SK-N-SH treated with all-trans-retinoic acid at 6 μM for 48 hours (cell line): ENCODE data around the gene OR10A6.

Experiments used
- ATAC-seq: fragments of 200-7000 bp; cut with Tn5 transposase; 3 replicates; pipeline ENCODE4 v1.9.1; 2020; ENCODE audit warnings: mild to moderate bottlenecking, moderate library complexity
- ARNTL ChIP-seq: fragments of 450-650 bp; formaldehyde crosslinking; IDR thresholded peaks from 2 replicates; pipeline ENCODE4 v1.5.0; 2020; ENCODE audit warnings: low read depth, mild to moderate bottlenecking, moderate library complexity, borderline replicate concordance
- BACH2 ChIP-seq: fragments of 250-450 bp; sonication (Bioruptor Pico); IDR thresholded peaks from 2 replicates; pipeline ENCODE4 v1.9.0; 2021; ENCODE audit warnings: mild to moderate bottlenecking, borderline replicate concordance
- CREB5 ChIP-seq: fragments of 250-450 bp; sonication (Bioruptor Pico); IDR thresholded peaks from 2 replicates; pipeline ENCODE4 v1.5.1; 2020; ENCODE audit warnings: low read depth, mild to moderate bottlenecking, moderate library complexity
- CSDC2 ChIP-seq: fragments of 250-450 bp; sonication (Bioruptor Pico); IDR thresholded peaks from 2 replicates; pipeline ENCODE4 v1.5.0; 2020; ENCODE audit warnings: mild to moderate bottlenecking, moderate library complexity
- CSRNP3 ChIP-seq: fragments of 250-450 bp; sonication (Bioruptor Pico); IDR thresholded peaks from 2 replicates; pipeline ENCODE4 v1.5.1; 2021; ENCODE audit warnings: mild to moderate bottlenecking, moderate library complexity
- ESRRG ChIP-seq: fragments of 250-450 bp; sonication (Bioruptor Pico); IDR thresholded peaks from 2 replicates; pipeline ENCODE4 v1.6.1; 2021; ENCODE audit warnings: mild to moderate bottlenecking
- GLIS3 ChIP-seq: fragments of 250-450 bp; sonication (Bioruptor Pico); IDR thresholded peaks from 2 replicates; pipeline ENCODE4 v1.5.0; 2020; ENCODE audit warnings: mild to moderate bottlenecking, moderate library complexity
- OSR1 ChIP-seq: fragments of 250-450 bp; sonication (Bioruptor Pico); IDR thresholded peaks from 2 replicates; pipeline ENCODE4 v1.8.0; 2022; ENCODE audit warnings: moderate library complexity, mild to moderate bottlenecking, inconsistent platforms
- PATZ1 ChIP-seq: fragments of 250-450 bp; sonication (Bioruptor Pico); IDR thresholded peaks from 2 replicates; pipeline ENCODE4 v1.8.0; 2020; ENCODE audit warnings: mild to moderate bottlenecking, moderate library complexity, borderline replicate concordance
- RARB ChIP-seq: fragments of 250-450 bp; sonication (Bioruptor Pico); IDR thresholded peaks from 2 replicates; pipeline ENCODE4 v1.8.0; 2021; ENCODE audit warnings: mild to moderate bottlenecking, moderate library complexity
- SNAI2 ChIP-seq: fragments of 250-450 bp; sonication (Bioruptor Pico); IDR thresholded peaks from 2 replicates; pipeline ENCODE4 v1.5.0; 2020; ENCODE audit warnings: mild to moderate bottlenecking, moderate library complexity
- TCF4 ChIP-seq: fragments of 250-450 bp; sonication (Bioruptor Pico); IDR thresholded peaks from 2 replicates; pipeline ENCODE4 v1.8.0; 2021; ENCODE audit warnings: mild to moderate bottlenecking, moderate library complexity, borderline replicate concordance
- TOX ChIP-seq: fragments of 250-450 bp; sonication (Bioruptor Pico); IDR thresholded peaks from 2 replicates; pipeline ENCODE4 v1.8.0; 2021; ENCODE audit warnings: mild to moderate bottlenecking, moderate library complexity, borderline replicate concordance
- ZFP3 ChIP-seq: fragments of 250-450 bp; sonication (Bioruptor Pico); IDR thresholded peaks from 2 replicates; pipeline ENCODE4 v1.5.0; 2020; ENCODE audit warnings: mild to moderate bottlenecking, moderate library complexity
- ZNF565 ChIP-seq: fragments of 450-650 bp; formaldehyde crosslinking; conservative IDR thresholded peaks from 2 replicates; pipeline ENCODE4 v1.5.0; 2020; ENCODE audit warnings: low read depth, mild to moderate bottlenecking, moderate library complexity
- ZNF70 ChIP-seq: fragments of 450-650 bp; formaldehyde crosslinking; IDR thresholded peaks from 2 replicates; pipeline ENCODE4 v1.5.0; 2020; ENCODE audit warnings: mild to moderate bottlenecking, moderate library complexity
- ZNF8 ChIP-seq: fragments of 450-650 bp; formaldehyde crosslinking; IDR thresholded peaks from 2 replicates; pipeline ENCODE4 v1.5.0; 2020; ENCODE audit warnings: mild to moderate bottlenecking, moderate library complexity
- TF ChIP-seq, protein P1 (sequence below): fragments of 250-450 bp; sonication (Bioruptor Pico); IDR thresholded peaks from 2 replicates; pipeline ENCODE4 v1.5.0; 2020; ENCODE audit warnings: mild to moderate bottlenecking, moderate library complexity
- TF ChIP-seq, protein P2 (sequence below): fragments of 250-450 bp; sonication (Bioruptor Pico); IDR thresholded peaks from 2 replicates; pipeline ENCODE4 v1.8.0; 2021; ENCODE audit warnings: low read depth, mild to moderate bottlenecking, moderate library complexity, borderline replicate concordance

Gene OR10A6

DNA sequence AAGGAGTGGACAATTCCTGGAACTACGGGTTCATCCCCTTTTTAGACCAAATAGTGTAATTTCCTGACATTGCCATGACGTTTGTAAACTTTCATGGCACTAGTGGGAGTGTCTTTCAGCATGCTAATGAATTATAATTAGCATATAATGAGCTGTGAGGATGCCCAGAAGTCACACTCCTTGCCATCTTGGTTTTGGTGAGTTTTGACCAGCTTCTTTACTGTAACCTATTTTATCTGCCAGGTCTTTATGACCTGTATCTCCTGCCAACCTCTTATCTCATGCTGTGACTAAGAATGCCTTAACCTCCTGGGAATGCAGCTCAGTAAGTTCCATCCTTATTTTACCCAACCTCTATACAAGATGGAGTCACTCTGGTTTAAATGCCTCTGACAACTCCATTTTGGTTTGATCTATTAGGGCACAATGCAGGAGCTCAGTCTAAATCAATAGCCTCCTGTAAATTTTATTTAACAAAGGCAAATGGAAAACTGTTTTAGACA, 20.7 kb downstream of the OR10A6 start:
- no peak for ATAC-seq
- TF ChIP-seq TOX (no peak), ZNF565 (CRISPR knock-in tag) (no peak), BACH2 (CRISPR knock-in tag) (no peak), ESRRG (no peak), TCF4 (CRISPR knock-in tag) (no peak), CREB5 (CRISPR knock-in tag) (no peak), ZNF8 (CRISPR knock-in tag) (no peak), CSRNP3 (CRISPR knock-in tag) (no peak), ARNTL (CRISPR knock-in tag) (no peak), ZFP3 (CRISPR knock-in tag) (no peak), GLIS3 (no peak), ZNF70 (CRISPR knock-in tag) (no peak), PATZ1 (no peak), SNAI2 (CRISPR knock-in tag) (no peak), OSR1 (CRISPR knock-in tag) (no peak), CSDC2 (CRISPR knock-in tag) (no peak)
- TF ChIP-seq, protein P1, sequence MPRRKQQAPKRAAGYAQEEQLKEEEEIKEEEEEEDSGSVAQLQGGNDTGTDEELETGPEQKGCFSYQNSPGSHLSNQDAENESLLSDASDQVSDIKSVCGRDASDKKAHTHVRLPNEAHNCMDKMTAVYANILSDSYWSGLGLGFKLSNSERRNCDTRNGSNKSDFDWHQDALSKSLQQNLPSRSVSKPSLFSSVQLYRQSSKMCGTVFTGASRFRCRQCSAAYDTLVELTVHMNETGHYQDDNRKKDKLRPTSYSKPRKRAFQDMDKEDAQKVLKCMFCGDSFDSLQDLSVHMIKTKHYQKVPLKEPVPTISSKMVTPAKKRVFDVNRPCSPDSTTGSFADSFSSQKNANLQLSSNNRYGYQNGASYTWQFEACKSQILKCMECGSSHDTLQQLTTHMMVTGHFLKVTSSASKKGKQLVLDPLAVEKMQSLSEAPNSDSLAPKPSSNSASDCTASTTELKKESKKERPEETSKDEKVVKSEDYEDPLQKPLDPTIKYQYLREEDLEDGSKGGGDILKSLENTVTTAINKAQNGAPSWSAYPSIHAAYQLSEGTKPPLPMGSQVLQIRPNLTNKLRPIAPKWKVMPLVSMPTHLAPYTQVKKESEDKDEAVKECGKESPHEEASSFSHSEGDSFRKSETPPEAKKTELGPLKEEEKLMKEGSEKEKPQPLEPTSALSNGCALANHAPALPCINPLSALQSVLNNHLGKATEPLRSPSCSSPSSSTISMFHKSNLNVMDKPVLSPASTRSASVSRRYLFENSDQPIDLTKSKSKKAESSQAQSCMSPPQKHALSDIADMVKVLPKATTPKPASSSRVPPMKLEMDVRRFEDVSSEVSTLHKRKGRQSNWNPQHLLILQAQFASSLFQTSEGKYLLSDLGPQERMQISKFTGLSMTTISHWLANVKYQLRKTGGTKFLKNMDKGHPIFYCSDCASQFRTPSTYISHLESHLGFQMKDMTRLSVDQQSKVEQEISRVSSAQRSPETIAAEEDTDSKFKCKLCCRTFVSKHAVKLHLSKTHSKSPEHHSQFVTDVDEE (CRISPR knock-in tag), result no peak
- TF ChIP-seq, protein P2, sequence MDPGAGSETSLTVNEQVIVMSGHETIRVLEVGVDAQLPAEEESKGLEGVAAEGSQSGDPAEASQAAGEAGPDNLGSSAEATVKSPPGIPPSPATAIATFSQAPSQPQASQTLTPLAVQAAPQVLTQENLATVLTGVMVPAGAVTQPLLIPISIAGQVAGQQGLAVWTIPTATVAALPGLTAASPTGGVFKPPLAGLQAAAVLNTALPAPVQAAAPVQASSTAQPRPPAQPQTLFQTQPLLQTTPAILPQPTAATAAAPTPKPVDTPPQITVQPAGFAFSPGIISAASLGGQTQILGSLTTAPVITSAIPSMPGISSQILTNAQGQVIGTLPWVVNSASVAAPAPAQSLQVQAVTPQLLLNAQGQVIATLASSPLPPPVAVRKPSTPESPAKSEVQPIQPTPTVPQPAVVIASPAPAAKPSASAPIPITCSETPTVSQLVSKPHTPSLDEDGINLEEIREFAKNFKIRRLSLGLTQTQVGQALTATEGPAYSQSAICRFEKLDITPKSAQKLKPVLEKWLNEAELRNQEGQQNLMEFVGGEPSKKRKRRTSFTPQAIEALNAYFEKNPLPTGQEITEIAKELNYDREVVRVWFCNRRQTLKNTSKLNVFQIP (CRISPR knock-in tag), result no peak

DNA sequence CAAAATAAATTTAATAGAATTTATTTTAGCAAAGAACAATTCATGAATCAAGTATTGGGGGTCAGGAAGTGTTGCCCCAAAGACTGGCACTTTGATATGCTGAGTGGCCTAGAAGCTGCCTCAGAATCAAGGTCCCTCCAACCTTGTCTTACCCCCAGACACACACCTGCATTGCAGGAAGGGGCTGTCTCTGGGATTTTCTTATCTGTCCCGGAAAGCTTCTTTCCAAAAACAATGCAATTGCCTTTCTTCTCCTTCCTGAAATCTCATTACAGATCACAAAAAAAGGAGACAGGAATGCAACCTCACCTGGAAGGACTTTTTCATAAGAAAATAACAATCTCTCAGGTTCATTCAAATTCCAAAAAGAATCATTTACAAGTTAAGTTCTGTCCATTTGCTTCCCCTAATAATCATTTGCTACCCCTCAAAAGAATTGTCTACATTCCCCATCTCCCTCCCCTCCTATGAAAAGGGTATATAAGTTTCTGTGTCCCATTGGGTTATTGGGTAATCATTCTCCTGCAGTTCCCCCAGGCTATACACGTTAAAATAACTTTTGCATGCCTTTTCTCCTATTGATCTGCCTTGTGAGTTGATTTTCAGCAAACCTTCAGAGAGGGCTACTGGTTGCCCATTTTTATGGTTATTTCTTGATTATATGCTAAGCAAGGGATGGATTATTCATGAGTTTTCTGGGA, 21.3 kb downstream of the OR10A6 start:
- TF ChIP-seq ZNF8 (CRISPR knock-in tag) (no peak), TOX (no peak), ZNF565 (CRISPR knock-in tag) (no peak), RARB (CRISPR knock-in tag) (no peak), CREB5 (CRISPR knock-in tag) (no peak), ESRRG (no peak), OSR1 (CRISPR knock-in tag) (no peak), SNAI2 (CRISPR knock-in tag) (no peak)
- no peak for ATAC-seq
